Thyroid gland (tissue), 4 donors: ENCODE measurements around the gene REXO4.
"Not testable (repeated sequence)": the region's sequence is repeated elsewhere in the genome, so short reads cannot be mapped to it uniquely, and the experiment has no call there.

Experiments used
- CTCF ChIP-seq, 6 experiments: fragments of 200-600 bp in 3 of 6; fragments of 450-650 bp in 3 of 6; sonication (generic) in 3 of 6; IDR thresholded peaks; one replicate each; pipeline ENCODE4 v1.5.1; 2016 to 2019; ENCODE audit warnings: antibody characterized with exemption in 6 of 6, mild to moderate bottlenecking in 2 of 6, inconsistent platforms in 1 of 6, moderate library complexity in 1 of 6
- POLR2A ChIP-seq, 2 donors: fragments of 450-650 bp; IDR thresholded peaks; one replicate each; pipeline ENCODE4 v1.6.1; 2017; ENCODE audit warnings: antibody characterized with exemption in 2 of 2, mild to moderate bottlenecking in 2 of 2, moderate library complexity in 1 of 2

DNA sequence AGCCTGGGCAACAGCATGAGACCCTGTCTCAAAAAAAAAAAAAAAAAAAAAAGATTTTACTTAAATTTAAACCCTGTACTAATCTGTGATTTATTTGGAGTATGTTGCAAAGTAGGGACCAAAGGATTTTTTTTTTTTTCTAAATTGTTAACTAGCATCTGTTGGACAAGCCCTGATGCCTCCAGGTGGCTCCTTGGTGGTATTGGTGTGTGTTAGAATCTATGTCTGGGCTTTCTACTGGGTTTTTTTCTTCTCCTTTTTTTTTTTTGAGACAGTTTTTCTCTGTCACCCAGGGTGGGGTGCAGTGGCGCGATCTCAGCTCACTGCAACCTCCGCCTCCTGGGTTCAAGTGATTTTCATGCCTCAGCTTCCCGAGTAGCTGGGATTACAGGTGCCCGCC, 34.1 kb upstream of the REXO4 start:
- TF ChIP-seq CTCF, POLR2A (IDR thresholded peaks at IDR 0.05): not testable (repeated sequence)
